HG02970 (cell line): ENCODE data around the gene KRIT1.
"Not testable (repeated sequence)": the region's sequence is repeated elsewhere in the genome, so short reads cannot be mapped to it uniquely, and the experiment has no call there.

Source experiments
- ATAC-seq: cut with Tn5 transposase; IDR thresholded peaks from one replicate; pipeline ENCODE4 v1.9.1; 2021; ENCODE audit warnings: mild to moderate bottlenecking, moderate library complexity, moderate number of reproducible peaks; ENCODE audit not compliant: unreplicated experiment, low FRiP score

KRIT1 gene

GRCh38 chr7:92251181-92251580 is 5.5 kb upstream of the KRIT1 start:
- ATAC-seq: no peak

- no peak for ATAC-seq
These were observed 4.9 kb upstream of the KRIT1 start for GRCh38 chr7:92250603-92251002.

- ATAC-seq: peak; percentile 31
These were observed 817 bp upstream of the KRIT1 start for GRCh38 chr7:92246360-92247101.

GRCh38 chr7:92244808-92245486 is 767 bp downstream of the KRIT1 start:
- no peak for ATAC-seq

- no peak for ATAC-seq
These were observed 2.7 kb downstream of the KRIT1 start for GRCh38 chr7:92242972-92243371.

- ATAC-seq: no peak
These were observed 15.2 kb downstream of the KRIT1 start for GRCh38 chr7:92230547-92230946.

- ATAC-seq: no peak
These were observed 17.0 kb downstream of the KRIT1 start for GRCh38 chr7:92228742-92229141.

GRCh38 chr7:92228100-92228499 is 17.6 kb downstream of the KRIT1 start:
- no peak for ATAC-seq

- ATAC-seq: no peak
These were observed 18.7 kb downstream of the KRIT1 start for GRCh38 chr7:92226981-92227380.

GRCh38 chr7:92221766-92222165 is 23.9 kb downstream of the KRIT1 start:
- no peak for ATAC-seq

- no peak for ATAC-seq
These were observed 39.0 kb downstream of the KRIT1 start for GRCh38 chr7:92206672-92207071.

GRCh38 chr7:92205987-92206386 is 39.7 kb downstream of the KRIT1 start:
- ATAC-seq: no peak

- no peak for ATAC-seq
These were observed 44.9 kb downstream of the KRIT1 start for GRCh38 chr7:92200791-92201190.

- no peak for ATAC-seq
These were observed 53.4 kb downstream of the KRIT1 start for GRCh38 chr7:92192326-92192725.

- ATAC-seq: not testable (repeated sequence)
These were observed 56.5 kb downstream of the KRIT1 start for GRCh38 chr7:92189246-92189645.

- not testable (repeated sequence) for ATAC-seq
These were observed 61.4 kb downstream of the KRIT1 start for GRCh38 chr7:92184294-92184693.

- peak; percentile 99 for ATAC-seq
These were observed 66.5 kb downstream of the KRIT1 start, which contains the start of gene LRRD1 for GRCh38 chr7:92178928-92179924. LRRD1 (minus strand) TSS chr7:92179142; CDS start chr7:92165202, 13,940 bp downstream.

GRCh38 chr7:92177362-92177761 is 68.4 kb downstream of the KRIT1 start:
- no peak for ATAC-seq

GRCh38 chr7:92169529-92169928 is 76.2 kb downstream of the KRIT1 start:
- not testable (repeated sequence) for ATAC-seq

GRCh38 chr7:92161271-92161670 is 84.4 kb downstream of the KRIT1 start:
- ATAC-seq: no peak
